NCI-H226 (cell line): ENCODE measurements around the gene UBE2S.
"Not testable (repeated sequence)": the region's sequence is repeated elsewhere in the genome, so short reads cannot be mapped to it uniquely, and the experiment has no call there.

Experiments used
- DNase-seq: peaks from one replicate; pipeline ENCODE4 v3.0.0-alpha.2; 2015

The UBE2S gene

GRCh38 chr19:55407550-55407799, at the start of gene UBE2S:
TSS of gene UBE2S (minus strand) at chr19:55407788. CDS start at chr19:55407589, 199 bp downstream.
- not testable (repeated sequence) for DNase-seq

- no peak for DNase-seq
Measured at GRCh38 chr19:55456347-55456746, 48.8 kb upstream of the UBE2S start.

DNA sequence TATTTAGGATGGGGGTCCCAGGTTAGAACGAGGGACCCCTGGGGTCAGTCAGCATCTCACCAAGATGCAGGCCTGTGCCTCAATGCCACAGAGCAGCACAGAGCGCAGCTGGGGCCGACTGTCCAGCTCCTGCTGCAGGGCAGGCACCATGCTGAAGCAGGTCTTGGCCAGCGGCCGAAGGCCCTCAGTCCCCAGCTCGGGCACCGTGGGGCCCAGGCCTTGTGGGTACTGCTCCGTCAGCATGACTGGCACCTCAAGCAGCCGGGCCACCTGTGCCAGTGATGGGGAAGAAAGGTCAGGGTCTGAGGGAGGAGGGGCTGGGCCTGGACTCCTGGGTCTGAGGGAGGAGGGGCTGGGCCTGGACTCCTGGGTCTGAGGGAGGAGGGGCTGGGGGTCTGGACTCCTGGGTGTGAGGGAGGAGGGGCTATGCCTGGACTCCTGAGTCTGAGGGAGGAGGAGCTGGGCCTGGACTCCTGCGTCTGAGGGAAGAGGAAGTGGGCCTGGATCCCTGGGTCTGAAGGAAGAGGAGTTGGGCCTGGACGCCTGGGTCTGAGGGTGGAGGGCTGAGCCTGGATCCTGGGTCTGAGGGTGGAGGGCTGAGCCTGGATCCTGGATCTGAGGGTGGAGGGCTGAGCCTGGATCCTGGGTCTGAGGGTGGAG, 48.1 kb upstream of the UBE2S start:
- DNase-seq, result no peak

GRCh38 chr19:55454787-55455243, 47.2 kb upstream of the UBE2S start:
- DNase-seq, result peak; percentile 31

DNA sequence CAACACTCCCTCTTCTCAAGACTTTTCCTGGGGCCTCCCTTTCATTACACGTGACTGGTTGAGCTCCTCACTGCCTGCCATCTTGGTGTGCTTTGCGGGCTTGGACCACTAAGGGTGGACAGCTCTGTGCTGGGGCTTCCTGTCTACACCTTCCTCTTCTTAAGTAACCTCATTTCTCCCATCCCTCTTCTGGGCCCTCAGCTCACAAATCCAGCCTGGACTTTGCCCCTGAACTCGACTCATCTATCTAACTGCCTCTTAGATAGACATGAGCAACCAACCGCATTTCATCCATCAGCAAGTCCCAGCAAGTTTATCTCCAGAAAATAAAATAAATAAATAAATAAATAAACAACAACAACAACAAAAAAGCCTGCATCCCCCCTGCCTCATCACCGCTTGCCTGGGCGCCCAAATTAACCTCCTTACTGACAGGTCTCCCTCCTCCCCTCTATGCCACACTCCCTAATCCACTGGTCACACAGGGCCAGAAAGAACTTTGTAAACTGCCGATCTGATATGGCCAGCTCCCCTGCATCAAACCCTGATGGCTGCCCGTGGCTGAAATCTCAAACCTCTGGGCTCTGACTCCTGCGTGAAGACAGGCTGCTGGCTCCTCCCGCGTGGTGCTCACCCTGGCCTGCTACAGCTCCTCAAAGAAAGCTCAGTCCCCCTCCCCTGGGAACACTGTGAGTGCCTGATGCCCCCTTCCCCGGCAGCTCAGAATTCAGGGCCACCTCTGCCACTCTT, 46.1 kb upstream of the UBE2S start:
- no peak for DNase-seq

GRCh38 chr19:55452749-55453346, 45.3 kb upstream of the UBE2S start:
- peak; percentile 89 for DNase-seq

GRCh38 chr19:55451965-55452748, 44.6 kb upstream of the UBE2S start:
- DNase-seq, result no peak

DNA sequence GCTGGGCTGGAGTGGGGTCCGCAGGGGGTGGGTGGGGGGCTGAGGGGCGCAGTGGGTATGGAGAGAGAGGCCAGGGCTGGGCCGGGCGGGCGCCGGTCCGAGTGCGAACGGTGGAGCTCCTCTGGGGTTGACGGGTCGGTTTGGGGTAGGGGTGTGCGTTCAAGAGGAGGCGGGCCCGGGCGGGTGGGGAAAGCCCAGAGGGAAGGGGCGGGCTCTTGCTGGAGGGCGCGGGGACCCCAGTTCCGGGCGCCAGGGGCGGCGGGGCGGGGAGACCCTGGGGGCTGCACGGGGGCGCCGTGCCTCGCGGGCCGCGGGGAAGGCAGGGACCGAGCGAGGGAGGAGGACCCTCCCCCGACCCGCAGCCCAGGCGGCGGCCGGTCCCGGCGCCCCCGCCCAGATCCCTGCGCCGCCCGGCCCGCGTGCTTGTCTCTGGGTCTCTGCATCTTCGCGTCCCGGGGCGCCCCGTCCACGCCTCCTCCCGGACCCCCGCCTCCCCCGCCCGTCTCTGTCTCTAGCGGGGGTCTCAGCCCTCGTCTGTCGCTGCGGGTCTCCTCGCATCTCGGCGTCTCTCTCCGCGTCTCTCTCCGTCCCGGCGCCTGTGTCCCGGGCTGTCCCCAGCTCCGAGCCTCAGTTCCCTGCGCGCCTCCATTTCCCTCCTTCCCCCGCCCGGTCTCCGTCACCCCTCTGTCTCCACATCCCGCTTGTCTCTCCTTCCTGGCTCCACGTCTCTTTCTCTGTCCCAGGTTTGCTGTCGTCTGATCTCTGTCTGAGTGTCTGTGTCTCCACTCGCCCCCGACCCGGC, 43.8 kb upstream of the UBE2S start:
- no peak for DNase-seq

DNA sequence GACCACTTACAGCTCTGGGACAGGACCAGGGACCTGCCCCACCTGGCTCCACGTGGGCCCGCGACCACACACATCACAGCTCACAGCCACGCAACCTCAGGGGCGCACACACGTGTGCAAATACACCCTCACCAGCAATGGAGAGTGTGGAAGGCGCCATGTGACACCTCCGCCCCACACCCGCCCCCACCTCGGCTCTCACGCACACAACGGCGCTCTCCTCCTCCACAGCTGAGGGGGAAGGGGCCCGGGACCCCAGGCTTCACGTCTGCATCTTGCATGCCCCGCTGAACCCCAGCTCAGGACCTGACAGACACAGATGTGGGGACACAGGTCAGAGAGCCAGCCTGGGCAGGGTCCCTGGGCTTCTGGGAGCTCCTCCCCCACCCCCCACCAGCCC, 41.9 kb upstream of the UBE2S start:
- DNase-seq, result no peak

DNA sequence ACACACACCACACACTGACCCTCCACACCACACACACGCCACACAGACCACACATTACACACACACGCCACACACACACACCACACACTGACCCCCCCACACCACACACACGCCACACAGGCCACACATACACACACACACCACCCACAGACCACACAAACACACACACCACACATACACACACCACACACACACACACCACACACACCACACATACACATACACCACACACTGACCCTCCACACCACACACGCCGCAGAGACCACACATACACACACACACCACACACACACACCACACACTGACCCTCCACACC, 40.5 kb upstream of the UBE2S start:
- not testable (repeated sequence) for DNase-seq

DNA sequence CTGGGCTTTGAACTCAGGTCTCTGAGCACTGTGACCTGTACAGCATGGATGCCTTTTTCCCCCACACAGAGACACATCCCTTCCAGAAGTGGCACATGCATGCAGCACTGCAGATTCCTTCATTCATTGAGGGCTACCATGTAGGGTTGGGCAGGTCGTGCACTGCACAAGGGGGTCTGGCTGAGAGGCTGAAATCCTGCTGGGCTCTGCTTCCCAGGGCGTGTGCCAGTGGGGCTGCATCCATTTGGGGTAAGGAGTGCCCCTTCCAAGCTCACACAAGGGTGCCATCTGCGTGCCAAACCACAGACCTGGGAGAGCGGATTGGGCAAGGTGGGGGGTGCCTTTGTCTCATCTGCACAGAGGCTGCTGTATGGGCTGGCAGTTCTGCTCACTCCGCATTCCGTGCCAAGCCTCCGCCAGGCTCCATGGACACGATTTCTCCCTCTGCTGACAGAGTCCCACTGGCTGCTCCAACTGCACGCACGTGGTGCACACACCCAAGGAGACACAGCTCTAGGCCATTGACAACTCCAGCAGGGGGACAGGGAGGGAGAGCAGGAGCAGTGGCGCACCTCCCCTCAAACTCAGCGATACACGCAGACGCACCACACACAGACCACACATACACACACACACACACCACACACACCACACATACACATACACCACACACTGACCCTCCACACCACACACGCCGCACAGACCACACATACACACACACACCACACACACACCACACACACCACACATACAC, 40.0 kb upstream of the UBE2S start:
- DNase-seq, result peak; percentile 77

- no peak for DNase-seq
Measured at GRCh38 chr19:55446060-55446459, 38.5 kb upstream of the UBE2S start.

GRCh38 chr19:55444646-55445045, 37.1 kb upstream of the UBE2S start:
- no peak for DNase-seq

DNA sequence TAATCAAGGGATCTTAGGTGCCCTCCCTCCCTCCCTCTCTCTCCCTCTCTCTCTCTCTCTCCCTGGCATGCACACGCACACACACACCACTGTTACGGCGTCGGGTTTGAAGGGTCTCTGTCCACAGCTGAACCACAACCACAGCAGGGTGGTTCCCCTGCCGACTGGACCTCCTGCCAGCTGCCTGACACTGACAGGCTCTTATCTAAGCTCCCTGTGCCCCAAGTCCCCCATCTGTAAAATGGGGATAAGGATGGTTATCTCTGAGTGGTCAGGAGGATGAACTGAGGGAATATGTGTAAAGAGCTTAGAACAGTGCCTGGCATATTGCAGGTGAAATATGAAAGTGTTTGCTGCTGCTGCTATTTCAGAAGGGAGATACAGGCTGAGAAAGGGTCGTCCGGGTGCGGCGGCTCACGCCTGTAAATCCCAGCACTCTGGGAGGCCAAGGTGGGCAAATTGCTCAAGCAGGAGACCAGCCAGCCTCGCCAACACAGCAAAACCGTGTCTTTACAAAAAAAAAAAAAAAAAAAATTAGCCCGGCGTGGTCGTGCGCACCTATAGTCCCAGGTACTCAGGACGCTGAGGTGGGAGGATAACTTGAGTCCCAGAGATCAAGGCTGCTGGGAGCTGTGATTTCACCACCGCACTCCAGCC, 36.4 kb upstream of the UBE2S start:
- no peak for DNase-seq

- DNase-seq, result no peak
Measured at GRCh38 chr19:55443045-55443823, 35.6 kb upstream of the UBE2S start, which contains the start of gene SHISA7. TSS of gene SHISA7 (minus strand) at chr19:55443300. CDS start at chr19:55442863, 437 bp downstream.

GRCh38 chr19:55442372-55442961, 34.9 kb upstream of the UBE2S start:
- DNase-seq, result no peak

GRCh38 chr19:55441692-55442321, 34.2 kb upstream of the UBE2S start:
- DNase-seq, result no peak

DNA sequence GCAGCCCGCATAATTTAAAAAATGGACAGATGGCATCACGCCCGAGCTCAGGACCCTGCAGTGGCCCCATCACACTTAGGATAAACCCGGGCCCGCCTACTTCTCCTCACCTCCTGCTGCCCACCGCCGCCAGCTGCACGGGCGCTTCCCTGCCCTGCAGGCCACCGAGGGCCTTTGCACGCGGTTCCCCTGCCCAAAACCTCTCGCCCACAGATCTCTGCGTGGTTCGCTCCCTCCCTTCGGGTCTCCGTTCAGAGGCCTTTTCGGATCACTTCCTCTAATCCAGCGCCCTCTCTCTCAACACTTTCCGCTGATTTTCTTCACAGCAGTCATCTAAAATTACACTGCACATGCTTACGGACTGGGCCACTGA, 33.7 kb upstream of the UBE2S start:
- no peak for DNase-seq

DNA sequence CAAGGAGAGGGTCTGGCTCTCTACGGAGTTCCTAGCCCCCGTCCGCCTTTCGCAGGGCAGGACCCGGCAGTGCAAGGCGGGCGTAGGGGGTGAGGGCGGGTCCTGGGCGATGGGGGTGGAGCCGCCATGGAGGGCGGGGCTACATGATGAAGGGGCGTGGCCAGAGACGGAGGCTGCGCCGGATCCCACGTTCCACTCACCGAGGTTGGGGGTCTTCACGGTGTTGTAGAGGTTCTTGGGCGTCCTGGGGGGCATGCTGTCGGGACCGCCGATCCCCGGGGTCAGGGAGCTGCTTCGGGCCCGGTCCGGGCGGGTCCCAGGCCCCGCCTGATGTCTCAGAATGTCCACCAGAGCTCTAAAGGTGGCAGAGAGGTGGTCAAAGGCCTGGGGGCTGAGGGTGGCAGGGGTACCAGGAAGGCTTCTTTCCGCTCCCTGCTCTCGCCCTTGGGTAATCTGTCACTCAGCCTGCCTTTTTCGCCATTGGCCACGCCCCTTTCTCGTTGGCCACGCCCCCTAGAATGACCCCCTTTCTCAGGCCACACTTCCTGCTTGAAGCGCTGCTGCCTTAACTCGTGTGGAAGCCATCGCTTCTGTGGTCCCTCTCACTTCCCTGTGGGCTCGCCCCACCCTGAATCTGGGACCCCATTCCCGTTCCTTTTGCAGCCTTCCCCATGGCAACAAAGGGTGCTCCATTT, 33.0 kb upstream of the UBE2S start:
- DNase-seq, result no peak
